ENCODE measurements around the gene DNAJC15. TPM values are rescaled to one million over a fixed set of nuclear protein-coding genes. Genes with fewer than 3 reads are reported as not detected.

DNAJC15 gene
- total and polyA plus RNA-seq, 2 donors (not counting 1 experiment from before 2014, with no cell fraction given): 18.5 to 34.6 TPM

- Histone ChIP-seq H3K4me1 (ENCODE audit: control insufficient read depth, extremely low read depth, insufficient read depth, low read length) (no peaks in the 10 kb centered on the region), H3K79me2 (ENCODE audit: control insufficient read depth, insufficient read depth, low read length) (no peaks in the 10 kb centered on the region), H3K27me3 (ENCODE audit: control insufficient read depth, insufficient read depth, low read length) (no peaks in the 10 kb centered on the region), H3K9me3 (ENCODE audit: control insufficient read depth, insufficient read depth, low read depth, low read length) (no peaks in the 10 kb centered on the region), H3K27ac (ENCODE audit: insufficient read depth, low read length) (no peak overlapping the region), H3K4me3 (replicated peaks in 1 of 4; ENCODE audit: control extremely low read depth in 1 of 4, insufficient read depth in 1 of 4, low read depth in 3 of 4, low read length in 4 of 4) (no peak overlapping the region), H2AFZ (ENCODE audit: low read length) (no peak overlapping the region), H3K4me2 (ENCODE audit: extremely low read depth, insufficient read depth, low read length) (no peak overlapping the region), H3K9ac (ENCODE audit: insufficient read depth, low read length) (no peak overlapping the region), H3K36me3 (ENCODE audit: control insufficient read depth, insufficient read depth, low read length) (no peaks in the 10 kb centered on the region), H4K20me1 (ENCODE audit: control insufficient read depth, extremely low read depth, insufficient read depth, low read length) (no peaks in the 10 kb centered on the region)
- no peak for TF ChIP-seq EZH2 (IDR thresholded peaks at IDR 0.05; ENCODE audit: low read length, missing control alignments)
- TF ChIP-seq CTCF (conservative IDR thresholded peaks at IDR 0.05 in 1 of 2, IDR thresholded peaks at IDR 0.05 in 1 of 2; ENCODE audit: low read depth in 1 of 2, low read length in 2 of 2): no peak
- DNase-seq (ENCODE audit: low read depth in 2 of 2): no peak
These were observed 38.7 kb upstream of the DNAJC15 start for GRCh38 chr13:42984691-42985090.

- Histone ChIP-seq H4K20me1 (ENCODE audit: control insufficient read depth, extremely low read depth, insufficient read depth, low read length) (no peaks in the 10 kb centered on the region), H3K4me3 (replicated peaks in 1 of 4; ENCODE audit: control extremely low read depth in 1 of 4, insufficient read depth in 1 of 4, low read depth in 3 of 4, low read length in 4 of 4) (no peak overlapping the region), H3K4me2 (ENCODE audit: extremely low read depth, insufficient read depth, low read length) (no peak overlapping the region), H3K4me1 (ENCODE audit: control insufficient read depth, extremely low read depth, insufficient read depth, low read length) (no peaks in the 10 kb centered on the region), H3K36me3 (ENCODE audit: control insufficient read depth, insufficient read depth, low read length) (no peaks in the 10 kb centered on the region), H3K79me2 (ENCODE audit: control insufficient read depth, insufficient read depth, low read length) (no peaks in the 10 kb centered on the region), H2AFZ (ENCODE audit: low read length) (no peak overlapping the region), H3K9me3 (ENCODE audit: control insufficient read depth, insufficient read depth, low read depth, low read length) (no peaks in the 10 kb centered on the region), H3K27me3 (ENCODE audit: control insufficient read depth, insufficient read depth, low read length) (no peaks in the 10 kb centered on the region), H3K9ac (ENCODE audit: insufficient read depth, low read length) (no peak overlapping the region), H3K27ac (ENCODE audit: insufficient read depth, low read length) (no peak overlapping the region)
- DNase-seq (ENCODE audit: low read depth in 2 of 2): peak in 1 of 2 donors; percentile 79
- no peak for TF ChIP-seq EZH2 (IDR thresholded peaks at IDR 0.05; ENCODE audit: low read length, missing control alignments)
These were observed 37.8 kb upstream of the DNAJC15 start for GRCh38 chr13:42985312-42986175.

GRCh38 chr13:42986176-42986574 is 37.2 kb upstream of the DNAJC15 start:
- no peaks in the 10 kb centered on the region for H3K27me3 ChIP-seq (ENCODE audit: control insufficient read depth, insufficient read depth, low read length)
- no peak for TF ChIP-seq EZH2 (IDR thresholded peaks at IDR 0.05; ENCODE audit: low read length, missing control alignments)
- no peak for TF ChIP-seq CTCF (conservative IDR thresholded peaks at IDR 0.05 in 1 of 2, IDR thresholded peaks at IDR 0.05 in 1 of 2; ENCODE audit: low read depth in 1 of 2, low read length in 2 of 2)
- DNase-seq (ENCODE audit: low read depth in 2 of 2): no peak
- H3K36me3 ChIP-seq (ENCODE audit: control insufficient read depth, insufficient read depth, low read length): no peaks in the 10 kb centered on the region
- no peaks in the 10 kb centered on the region for H3K9me3 ChIP-seq (ENCODE audit: control insufficient read depth, insufficient read depth, low read depth, low read length)
- no peak overlapping the region for H3K9ac ChIP-seq (ENCODE audit: insufficient read depth, low read length)
- H2AFZ ChIP-seq (ENCODE audit: low read length): no peak overlapping the region
- no peak overlapping the region for H3K4me2 ChIP-seq (ENCODE audit: extremely low read depth, insufficient read depth, low read length)
- H3K27ac ChIP-seq (ENCODE audit: insufficient read depth, low read length): no peak overlapping the region
- no peaks in the 10 kb centered on the region for H3K79me2 ChIP-seq (ENCODE audit: control insufficient read depth, insufficient read depth, low read length)
- H3K4me3 ChIP-seq (replicated peaks in 1 of 4; ENCODE audit: control extremely low read depth in 1 of 4, insufficient read depth in 1 of 4, low read depth in 3 of 4, low read length in 4 of 4): no peak overlapping the region
- no peaks in the 10 kb centered on the region for H4K20me1 ChIP-seq (ENCODE audit: control insufficient read depth, extremely low read depth, insufficient read depth, low read length)
- peaks cover 3% of the 10 kb centered on the region for H3K4me1 ChIP-seq (ENCODE audit: control insufficient read depth, extremely low read depth, insufficient read depth, low read length)

All from fibroblast of lung (primary cell).